Suprapubic skin (tissue), 4 donors: ENCODE data around the gene COMT. TPM values are rescaled to one million over a fixed set of nuclear protein-coding genes. Genes with fewer than 3 reads are reported as not detected.

Experiments
- DNase-seq, 2 donors: peaks; one replicate each; pipeline ENCODE4 v3.0.0-alpha.2; 2019; ENCODE audit warnings: low spot score in 2 of 2
- H3K27ac ChIP-seq: fragments of 200-600 bp; sonication (generic); one replicate; pipeline ENCODE4 v1.5.1; 2019
- H3K27me3 ChIP-seq: fragments of 200-600 bp; sonication (generic); one replicate; pipeline ENCODE4 v1.5.1; 2019
- H3K36me3 ChIP-seq: fragments of 200-600 bp; sonication (generic); one replicate; pipeline ENCODE4 v1.5.1; 2019
- H3K4me1 ChIP-seq: fragments of 200-600 bp; sonication (generic); one replicate; pipeline ENCODE4 v1.5.1; 2019
- H3K4me3 ChIP-seq: fragments of 200-600 bp; sonication (generic); one replicate; pipeline ENCODE4 v1.5.1; 2019; ENCODE audit warnings: mild to moderate bottlenecking
- H3K9me3 ChIP-seq: fragments of 200-600 bp; sonication (generic); one replicate; pipeline ENCODE4 v1.5.1; 2019
- CTCF ChIP-seq, 2 donors: fragments of 200-600 bp in 1 of 2; fragments of 450-650 bp in 1 of 2; sonication (generic) in 1 of 2; IDR thresholded peaks; one replicate each; pipeline ENCODE4 v1.5.1; 2016 to 2019; ENCODE audit warnings: antibody characterized with exemption in 2 of 2, mild to moderate bottlenecking in 1 of 2, moderate library complexity in 1 of 2
- EP300 ChIP-seq: sonication (generic); formaldehyde crosslinking; IDR thresholded peaks from one replicate; pipeline ENCODE4 v1.6.1; 2017; ENCODE audit warnings: antibody characterized with exemption
- POLR2A ChIP-seq, 2 donors: fragments of 450-650 bp; IDR thresholded peaks; one replicate each; pipeline ENCODE4 v1.6.1; 2017; ENCODE audit warnings: antibody characterized with exemption in 2 of 2, mild to moderate bottlenecking in 2 of 2, moderate library complexity in 2 of 2
- POLR2AphosphoS5 ChIP-seq, 3 donors: sonication (generic); formaldehyde crosslinking; IDR thresholded peaks; one replicate each; pipeline ENCODE4 v1.6.1; 2017; ENCODE audit warnings: antibody characterized with exemption in 3 of 3
- WGBS: methylation state at CpG from one replicate; pipeline ENCODE4 v1.1.5; 2018; 5-methylcytosine and 5-hydroxymethylcytosine counted together
- total RNA-seq, 4 donors: library from RNA; depleted of rRNA; stranded (reverse); fragments of >200 nt; gene quantifications; one replicate each; pipeline ENCODE4 v1.1.0, GENCODE V29; 2016

Gene COMT
- total RNA-seq, 4 donors from 2014 or later, result 206 to 293 (median 246) TPM

DNA sequence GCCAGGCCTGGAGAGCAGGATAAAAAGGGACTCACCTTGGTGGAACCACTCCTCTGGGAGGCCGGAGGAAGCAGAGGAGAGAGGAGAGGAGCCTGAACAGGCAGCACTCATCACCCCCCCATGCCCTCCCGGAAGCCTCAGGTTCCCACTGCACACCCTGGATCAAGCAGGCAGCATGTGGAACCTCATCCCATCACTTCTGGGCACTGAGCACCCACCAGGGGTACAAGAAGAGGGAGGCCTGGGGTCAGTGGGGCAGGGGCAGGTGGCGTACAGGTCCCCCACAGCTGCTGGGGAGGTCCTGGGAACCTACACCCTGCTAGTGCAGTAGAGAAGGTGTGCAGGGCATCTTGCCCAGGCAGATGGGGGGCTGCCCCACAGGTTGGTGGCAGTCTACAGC is 35.1 kb downstream of the COMT start:
- no peaks in the 10 kb centered on the region for H3K9me3 ChIP-seq
- H3K4me1 ChIP-seq, result peaks cover 12% of the 10 kb centered on the region
- no peaks in the 10 kb centered on the region for H3K27me3 ChIP-seq
- peaks cover 61% of the 10 kb centered on the region for H3K36me3 ChIP-seq
- no peak for DNase-seq
- H3K27ac ChIP-seq, result no peak overlapping the region
- TF ChIP-seq POLR2AphosphoS5 (IDR thresholded peaks at IDR 0.05) (no peak), CTCF (IDR thresholded peaks at IDR 0.05) (no peak), EP300 (no peak), POLR2A (IDR thresholded peaks at IDR 0.05) (no peak)
- H3K4me3 ChIP-seq, result no peak overlapping the region
- no CpG with 5 or more reads among the region's 3 CpGs for WGBS

DNA sequence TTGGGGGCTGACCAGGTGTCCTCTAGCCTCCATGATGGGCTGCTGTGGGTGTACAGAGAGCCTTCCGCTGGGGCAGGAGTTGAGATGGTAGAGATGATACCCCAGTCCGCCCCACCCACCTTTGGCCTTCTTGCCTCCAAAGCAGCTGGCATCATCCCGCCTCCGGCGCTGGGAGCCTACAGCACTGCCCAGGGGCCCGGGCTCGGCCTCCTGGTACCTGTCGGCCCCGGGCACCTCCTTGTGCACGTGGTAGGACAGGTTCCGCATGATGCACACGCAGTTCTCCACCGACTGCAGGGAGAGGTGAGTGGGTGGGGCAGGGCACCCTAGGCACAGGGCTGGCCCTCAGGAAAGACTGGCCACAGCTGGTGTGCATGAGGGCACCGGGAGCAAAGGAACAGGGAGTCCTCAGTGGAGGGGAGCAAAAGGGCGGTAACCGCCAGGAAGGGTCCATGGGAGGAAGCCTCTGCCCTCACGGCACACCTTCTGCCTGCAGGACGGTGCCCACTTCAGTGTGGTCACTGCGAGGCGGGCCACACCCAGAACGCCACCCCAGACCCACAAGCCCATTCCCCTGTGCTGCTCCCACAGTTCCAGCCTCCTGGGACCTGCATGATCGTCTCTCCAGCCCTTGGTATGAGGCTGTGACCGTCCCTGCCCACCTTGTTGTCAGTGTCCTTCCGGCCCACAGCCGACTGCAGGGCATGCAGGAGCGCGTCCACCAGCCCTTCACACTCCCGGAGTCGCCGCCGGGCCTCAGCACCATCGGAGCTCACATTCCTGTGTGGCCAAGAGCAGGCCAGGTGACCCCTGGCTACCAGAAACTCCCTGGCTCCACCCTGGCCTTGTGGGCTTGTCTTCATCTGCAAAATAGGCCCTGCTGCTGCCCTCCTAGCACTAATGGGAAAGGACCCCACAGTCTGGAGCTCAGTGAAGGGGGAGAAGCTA is 36.0 kb downstream of the COMT start:
- Histone ChIP-seq H3K4me1 (peaks cover 12% of the 10 kb centered on the region), H3K9me3 (no peaks in the 10 kb centered on the region), H3K27ac (no peak overlapping the region), H3K27me3 (no peaks in the 10 kb centered on the region), H3K4me3 (no peak overlapping the region), H3K36me3 (peaks cover 58% of the 10 kb centered on the region)
- DNase-seq, result no peak
- TF ChIP-seq EP300 (no peak), POLR2AphosphoS5 (IDR thresholded peaks at IDR 0.05) (no peak), CTCF (IDR thresholded peaks at IDR 0.05) (no peak), POLR2A (IDR thresholded peaks at IDR 0.05) (no peak)
- 81% methylated on average over 11 of the region's 32 CpGs for WGBS

DNA sequence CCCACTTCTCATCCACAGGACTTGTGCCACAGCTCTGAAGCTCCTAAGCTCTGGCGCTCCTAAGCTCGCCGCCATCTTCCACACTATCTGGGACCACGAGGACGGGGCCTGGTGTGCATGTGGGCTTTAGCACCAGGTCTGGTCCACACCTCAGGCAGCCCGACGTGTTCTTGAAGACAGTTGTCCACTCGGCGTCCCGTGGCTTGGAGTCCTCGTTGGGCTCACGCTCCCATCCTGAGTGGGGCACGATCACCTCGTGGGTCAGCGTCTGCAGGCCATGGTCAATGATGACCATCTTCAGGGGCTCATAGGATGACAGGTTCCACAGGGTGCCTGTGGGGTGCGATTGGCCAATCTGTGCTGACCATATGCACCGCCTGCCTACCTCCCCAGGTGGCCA is 37.2 kb downstream of the COMT start:
- H3K4me1 ChIP-seq, result peaks cover 17% of the 10 kb centered on the region
- no peak for DNase-seq
- no peak overlapping the region for H3K4me3 ChIP-seq
- no peaks in the 10 kb centered on the region for H3K27me3 ChIP-seq
- no peak overlapping the region for H3K27ac ChIP-seq
- no peaks in the 10 kb centered on the region for H3K9me3 ChIP-seq
- H3K36me3 ChIP-seq, result peaks cover 48% of the 10 kb centered on the region
- no peak for TF ChIP-seq CTCF (IDR thresholded peaks at IDR 0.05)
- TF ChIP-seq POLR2A (IDR thresholded peaks at IDR 0.05), result no peak
- no peak for TF ChIP-seq EP300
- no peak for TF ChIP-seq POLR2AphosphoS5 (IDR thresholded peaks at IDR 0.05)
- WGBS, result 100% methylated on average over 2 of the region's 17 CpGs

GRCh38 chr22:19979712-19980493 is 38.3 kb downstream of the COMT start:
- WGBS, result 77% methylated on average over 3 of the region's 52 CpGs
- Histone ChIP-seq H3K4me1 (peaks cover 22% of the 10 kb centered on the region), H3K36me3 (peaks cover 46% of the 10 kb centered on the region), H3K4me3 (no peak overlapping the region), H3K27ac (no peak overlapping the region), H3K9me3 (no peaks in the 10 kb centered on the region), H3K27me3 (no peaks in the 10 kb centered on the region)
- no peak for DNase-seq
- TF ChIP-seq POLR2AphosphoS5 (IDR thresholded peaks at IDR 0.05) (no peak), POLR2A (IDR thresholded peaks at IDR 0.05) (no peak), CTCF (IDR thresholded peaks at IDR 0.05) (no peak), EP300 (no peak)

- TF ChIP-seq CTCF (IDR thresholded peaks at IDR 0.05) (no peak), EP300 (no peak), POLR2AphosphoS5 (IDR thresholded peaks at IDR 0.05) (no peak), POLR2A (IDR thresholded peaks at IDR 0.05) (no peak)
- Histone ChIP-seq H3K4me1 (peaks cover 24% of the 10 kb centered on the region), H3K27me3 (no peaks in the 10 kb centered on the region), H3K9me3 (no peaks in the 10 kb centered on the region), H3K36me3 (peaks cover 46% of the 10 kb centered on the region), H3K27ac (no peak overlapping the region), H3K4me3 (no peak overlapping the region)
- WGBS, result 77% methylated on average over 2 of the region's 7 CpGs
- DNase-seq, result no peak
Observed at GRCh38 chr22:19980766-19981165, 39.2 kb downstream of the COMT start.
